KOPT-K1 (cell line): ENCODE measurements around the gene SEPTIN6.

Experiments used
- H3K27ac ChIP-seq: fragments of 200-600 bp; sonication (generic); 2 replicates; pipeline ENCODE4 v1.5.1; 2016; ENCODE audit warnings: antibody characterized with exemption, mild to moderate bottlenecking, low read depth, low read length; ENCODE audit not compliant: poor library complexity, severe bottlenecking
- H3K36me3 ChIP-seq: fragments of 200-600 bp; sonication (generic); 2 replicates; pipeline ENCODE4 v1.5.1; 2017; ENCODE audit warnings: antibody characterized with exemption, mild to moderate bottlenecking, low read length, moderate library complexity; ENCODE audit not compliant: insufficient read depth
- H3K9me3 ChIP-seq: fragments of 200-600 bp; sonication (generic); 2 replicates; pipeline ENCODE4 v1.5.1; 2017; ENCODE audit warnings: antibody characterized with exemption, low read length, mild to moderate bottlenecking; ENCODE audit not compliant: insufficient read depth, poor library complexity, severe bottlenecking

SEPTIN6 gene

GRCh38 chrX:119647089-119647488, 45.9 kb downstream of the SEPTIN6 start:
- no peak overlapping the region for H3K27ac ChIP-seq
- no peaks in the 10 kb centered on the region for H3K9me3 ChIP-seq
- peaks cover 92% of the 10 kb centered on the region for H3K36me3 ChIP-seq

DNA sequence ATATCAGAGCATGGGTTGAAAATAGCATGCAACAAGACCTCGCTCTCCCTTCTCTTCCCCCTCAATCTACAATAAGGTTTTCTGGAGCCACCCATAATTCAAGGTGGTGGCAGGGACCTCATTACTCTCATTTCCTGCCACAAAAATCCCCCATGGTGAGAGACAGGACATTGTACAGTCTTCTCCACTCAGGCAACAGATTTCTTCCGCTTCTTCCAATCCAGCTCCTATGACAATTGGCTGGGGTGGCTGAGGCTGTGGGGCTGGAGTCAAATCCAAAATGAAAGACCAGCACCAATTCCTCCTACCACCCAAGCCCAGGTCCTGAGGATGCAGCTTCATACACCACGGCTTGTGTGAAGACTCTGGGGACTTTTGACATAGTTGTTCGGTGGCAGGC, 46.5 kb downstream of the SEPTIN6 start:
- Histone ChIP-seq H3K9me3 (no peaks in the 10 kb centered on the region), H3K27ac (no peak overlapping the region), H3K36me3 (peaks cover 92% of the 10 kb centered on the region)

DNA sequence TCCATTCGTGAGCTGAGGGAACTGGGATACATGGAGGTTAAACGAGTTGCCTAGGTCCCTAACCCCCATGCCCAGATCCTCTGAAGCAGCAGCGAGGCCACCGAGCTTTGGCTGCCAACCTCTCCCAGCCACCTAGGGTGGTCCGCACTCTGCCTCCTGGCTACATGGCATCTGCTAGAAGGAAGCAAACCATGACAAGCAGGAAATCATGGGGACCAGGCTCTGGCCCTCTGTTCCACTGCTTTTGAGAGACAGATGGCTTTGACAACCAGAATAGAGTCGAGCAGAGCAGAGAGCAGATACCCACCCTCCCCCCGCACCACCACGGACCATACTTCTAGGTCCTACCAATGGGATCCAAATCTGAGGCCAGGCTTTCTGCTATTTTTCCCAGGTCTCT, 49.3 kb downstream of the SEPTIN6 start:
- Histone ChIP-seq H3K9me3 (no peaks in the 10 kb centered on the region), H3K27ac (no peak overlapping the region), H3K36me3 (peaks cover 93% of the 10 kb centered on the region)
